Measurements from ENCODE around the gene RFC2. TPM values are rescaled to one million over a fixed set of nuclear protein-coding genes. Genes with fewer than 3 reads are reported as not detected.

RFC2 gene
- total and polyA plus RNA-seq, 2 of the 8 experiments (the other 6 are each of a cell fraction or from before 2014, with no cell fraction given) = 52.9 to 85.4 TPM

DNA sequence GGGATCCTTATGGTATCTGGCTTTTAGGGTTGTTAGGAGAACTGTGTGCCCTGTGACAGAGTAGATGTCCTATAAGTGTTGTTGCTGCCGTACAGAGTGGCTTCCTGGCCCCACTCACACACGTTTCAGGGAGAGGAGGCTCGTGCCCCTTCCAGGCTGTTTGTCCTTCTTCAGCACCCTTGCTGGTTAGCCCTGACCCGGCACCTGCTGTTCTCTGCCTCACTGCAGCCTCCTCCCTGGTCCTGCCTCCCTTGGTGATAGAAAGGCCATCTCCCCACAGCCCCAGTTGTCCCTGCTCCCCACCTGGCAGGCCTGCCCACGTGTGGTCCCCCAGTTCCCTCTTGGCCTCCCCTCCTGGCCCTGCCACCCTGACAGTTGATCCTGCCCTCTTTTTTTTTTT lies 37.3 kb upstream of the RFC2 start:
- Histone ChIP-seq H4K8ac (ENCODE audit: extremely low read depth, insufficient read depth, low read length) (peak overlapping the region; percentile 2; the same call in 1 of the 2 replicates), H4K20me1 (replicated peaks in 1 of 2; ENCODE audit: control insufficient read depth in 1 of 2, insufficient read depth in 2 of 2, low read length in 2 of 2) (peaks cover 6 to 19% of the 10 kb centered on the region in 2 experiments), H2BK5ac (ENCODE audit: low read depth, low read length) (0 out of 2 replicates have a peak overlapping the region, but pooled peaks have one; percentile 1), H3K79me2 (ENCODE audit: control insufficient read depth in 1 of 2, insufficient read depth in 2 of 2, low read length in 2 of 2) (peaks cover 0 to 65% of the 10 kb centered on the region in 2 experiments; a peak in 2 of 4 replicates), H3K79me1 (ENCODE audit: low read depth, low read length) (peaks cover 4% of the 10 kb centered on the region), H2BK15ac (ENCODE audit: low read length) (no peak overlapping the region), H3K23ac (ENCODE audit: insufficient read length) (no peak overlapping the region), H3K4ac (replicated peaks; ENCODE audit: insufficient read length, low read depth, low read length) (no peak overlapping the region), H2BK12ac (ENCODE audit: low read depth, low read length) (0 out of 2 replicates have a peak overlapping the region, but pooled peaks have one; percentile 35), H3K27ac (ENCODE audit: low read depth, low read length) (no peak overlapping the region), H3K9ac (replicated peaks in 1 of 4; ENCODE audit: extremely low read depth in 1 of 4, low read depth in 3 of 4, low read length in 3 of 4) (no peak overlapping the region), H3K4me1 (replicated peaks in 1 of 4; ENCODE audit: control insufficient read depth in 3 of 4, insufficient read depth in 4 of 4, low read length in 3 of 4) (peaks cover 9 to 44% (median 33%) of the 10 kb centered on the region in 4 experiments), H3K36me3 (ENCODE audit: control insufficient read depth in 2 of 4, insufficient read depth in 4 of 4, low read length in 3 of 4) (no peaks in the 10 kb centered on the region; a peak in 1 of 8 replicates), H4K91ac (replicated peaks; ENCODE audit: insufficient read length, low read length) (no peak overlapping the region), H3K9me3 (ENCODE audit: insufficient read depth in 2 of 2, low read depth in 1 of 2, low read length in 1 of 2) (no peaks in the 10 kb centered on the region), H3K23me2 (ENCODE audit: low read depth, low read length) (peaks cover 11% of the 10 kb centered on the region; the same call in 1 of the 2 replicates), H3K4me2 (ENCODE audit: insufficient read depth in 1 of 2, low read depth in 2 of 2, low read length in 2 of 2) (peak overlapping the region in 1 of 2 experiments; percentile 79; a peak in 1 of 4 replicates), H2BK20ac (ENCODE audit: low read length) (no peak overlapping the region), H4K5ac (ENCODE audit: insufficient read length, low read depth, low read length) (no peak overlapping the region), H2AFZ (ENCODE audit: low read length) (no peak overlapping the region), H3K27me3 (replicated peaks in 1 of 4; ENCODE audit: control insufficient read depth in 3 of 4, extremely low read depth in 1 of 4, insufficient read depth in 3 of 4, low read length in 3 of 4) (peaks cover 0 to 4% (median 0%) of the 10 kb centered on the region in 4 experiments; a peak in 3 of 7 replicates), H3K18ac (ENCODE audit: extremely low read depth, low read length) (no peak overlapping the region), H3K4me3 (ENCODE audit: extremely low read depth in 1 of 4, insufficient read depth in 2 of 4, low read depth in 3 of 4, low read length in 4 of 4) (no peak overlapping the region), H3K14ac (ENCODE audit: insufficient read length) (no peak overlapping the region), H2AK5ac (ENCODE audit: low read depth, low read length) (no peak overlapping the region), H3K56ac (replicated peaks; ENCODE audit: insufficient read length, low read depth, low read length) (no peak overlapping the region), H2BK120ac (replicated peaks; ENCODE audit: low read depth, low read length) (no peak overlapping the region)
- FAIRE-seq (no peak), DNase-seq (ENCODE audit: low read depth in 1 of 2, low spot score in 2 of 2) (no peak)
- CTCF ChIA-PET (ENCODE audit: partially characterized antibody) = interaction anchor here (0.9 to 6.8 kb wide), 6 partner anchors 12 to 113 kb away, joined by 3 to 75 read pairs (median 6); no protein-coding TSS in a partner anchor
- no peak for TF ChIP-seq TAF1 (IDR thresholded peaks at IDR 0.05; ENCODE audit: low read depth, low read length)
- TF ChIP-seq RBBP5 (IDR thresholded peaks at IDR 0.05; ENCODE audit: borderline replicate concordance, low read depth, low read length) = no peak
- TF ChIP-seq SIRT6 (IDR thresholded peaks at IDR 0.05; ENCODE audit: low read length) = no peak
- TF ChIP-seq CEBPB (IDR thresholded peaks at IDR 0.05; ENCODE audit: low read depth, low read length) = no peak
- TF ChIP-seq MAFK (IDR thresholded peaks at IDR 0.05; ENCODE audit: low read depth, low read length) = no peak
- TF ChIP-seq GTF2F1 (IDR thresholded peaks at IDR 0.05; ENCODE audit: borderline replicate concordance, low read depth, low read length) = no peak
- no peak for TF ChIP-seq KDM1A (IDR thresholded peaks at IDR 0.05; ENCODE audit: borderline replicate concordance, low read length)
- 80% methylated on average over 5 of the region's 5 CpGs; no CpG with 5 or more reads in 1 of the 2 experiments for WGBS, 2 experiments (ENCODE audit: extremely low coverage in 1 of 2, insufficient coverage in 1 of 2, insufficient read length in 1 of 2, insufficient replicate concordance in 2 of 2, low coverage in 1 of 2, low lambda C conversion rate in 2 of 2, missing lambda C conversion rate in 1 of 2)
- POLR2A ChIA-PET (ENCODE audit: partially characterized antibody) = interaction anchor here (1.3 to 5.4 kb wide), 3 partner anchors 12 to 21 kb away, joined by 3 to 97 read pairs (median 5); no protein-coding TSS in a partner anchor

Data from H1 (cell line).